OCI-LY1 (cell line): Measurements from ENCODE around the gene SKAP1.

Experiments used
- EZH2 ChIP-seq: fragments of 200-600 bp; sonication (generic), shearing (Covaris generic); IDR thresholded peaks from 2 replicates; pipeline ENCODE4 v1.8.0; 2017; ENCODE audit warnings: borderline replicate concordance, mixed run types, mild to moderate bottlenecking, antibody characterized with exemption, low read length, moderate library complexity, mixed read lengths
- TF ChIP-seq, protein P1 (sequence below): fragments of 200-600 bp; sonication (generic), shearing (Covaris generic); IDR thresholded peaks from 2 replicates; pipeline ENCODE4 v1.5.1; 2017; ENCODE audit warnings: mild to moderate bottlenecking, antibody characterized with exemption, low read length, moderate library complexity, mixed read lengths

DNA sequence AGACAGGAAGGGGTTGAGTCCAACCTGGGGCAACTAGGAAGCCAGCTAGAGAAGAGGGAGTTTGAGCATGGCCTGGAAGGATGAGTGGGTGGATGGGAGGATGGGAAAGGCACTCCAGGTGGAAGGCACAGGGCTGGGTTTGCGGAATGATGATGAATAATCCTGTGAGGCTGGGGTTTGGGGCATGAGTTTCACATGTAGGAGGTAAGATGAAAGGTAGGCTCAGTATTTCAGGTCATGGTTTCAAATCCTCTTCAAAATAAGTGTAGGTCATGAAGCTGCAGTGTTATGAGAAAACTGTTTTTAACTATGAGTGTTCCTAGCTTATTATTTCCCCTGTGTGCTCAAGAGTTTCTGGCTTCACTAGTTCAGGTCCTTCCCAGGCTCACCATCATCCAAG lies 130.3 kb downstream of the SKAP1 start:
- no peak for TF ChIP-seq EZH2
- TF ChIP-seq, protein P1, sequence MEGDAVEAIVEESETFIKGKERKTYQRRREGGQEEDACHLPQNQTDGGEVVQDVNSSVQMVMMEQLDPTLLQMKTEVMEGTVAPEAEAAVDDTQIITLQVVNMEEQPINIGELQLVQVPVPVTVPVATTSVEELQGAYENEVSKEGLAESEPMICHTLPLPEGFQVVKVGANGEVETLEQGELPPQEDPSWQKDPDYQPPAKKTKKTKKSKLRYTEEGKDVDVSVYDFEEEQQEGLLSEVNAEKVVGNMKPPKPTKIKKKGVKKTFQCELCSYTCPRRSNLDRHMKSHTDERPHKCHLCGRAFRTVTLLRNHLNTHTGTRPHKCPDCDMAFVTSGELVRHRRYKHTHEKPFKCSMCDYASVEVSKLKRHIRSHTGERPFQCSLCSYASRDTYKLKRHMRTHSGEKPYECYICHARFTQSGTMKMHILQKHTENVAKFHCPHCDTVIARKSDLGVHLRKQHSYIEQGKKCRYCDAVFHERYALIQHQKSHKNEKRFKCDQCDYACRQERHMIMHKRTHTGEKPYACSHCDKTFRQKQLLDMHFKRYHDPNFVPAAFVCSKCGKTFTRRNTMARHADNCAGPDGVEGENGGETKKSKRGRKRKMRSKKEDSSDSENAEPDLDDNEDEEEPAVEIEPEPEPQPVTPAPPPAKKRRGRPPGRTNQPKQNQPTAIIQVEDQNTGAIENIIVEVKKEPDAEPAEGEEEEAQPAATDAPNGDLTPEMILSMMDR = no peak
